ENCODE data around the gene VPS26B. TPM values are rescaled to one million over a fixed set of nuclear protein-coding genes. Genes with fewer than 3 reads are reported as not detected.
A peak's percentile ranks its signal among the peaks of the same experiment; 100 is the strongest.

VPS26B gene
- total RNA-seq, 1 experiment from 2014 or later: 33.1 TPM

DNA sequence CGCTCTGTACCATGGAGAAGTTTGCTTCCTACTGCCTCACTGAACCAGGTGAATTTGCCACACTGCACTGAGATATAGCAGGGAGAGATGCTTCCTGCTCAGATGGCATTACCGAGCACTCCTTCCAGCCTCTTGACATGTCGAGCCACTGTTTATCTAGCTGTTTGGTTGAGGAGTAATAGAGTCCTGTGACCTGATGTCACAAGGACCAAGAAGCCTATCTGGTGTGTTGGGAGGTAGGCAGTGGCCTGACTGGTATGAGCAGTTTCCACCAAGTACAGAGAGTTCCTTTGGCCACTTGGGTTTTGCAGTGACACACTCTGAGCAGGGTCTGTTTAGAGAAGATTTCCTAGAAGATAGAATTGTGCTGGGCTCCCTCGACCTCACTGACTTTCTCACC, 34.1 kb downstream of the VPS26B start:
- Mint-ChIP-seq H3K4me3 (ENCODE audit: low read depth, unreplicated experiment) (no peak overlapping the region), H3K4me1 (ENCODE audit: low read depth, unreplicated experiment) (no peaks in the 10 kb centered on the region), H3K27ac (ENCODE audit: unreplicated experiment) (no peak overlapping the region), H3K9me3 (ENCODE audit: low read depth, unreplicated experiment) (no peaks in the 10 kb centered on the region), H3K27me3 (ENCODE audit: unreplicated experiment) (no peaks in the 10 kb centered on the region), H3K36me3 (ENCODE audit: insufficient read depth, unreplicated experiment) (peaks cover 9% of the 10 kb centered on the region)
- TF ChIP-seq, protein P1, sequence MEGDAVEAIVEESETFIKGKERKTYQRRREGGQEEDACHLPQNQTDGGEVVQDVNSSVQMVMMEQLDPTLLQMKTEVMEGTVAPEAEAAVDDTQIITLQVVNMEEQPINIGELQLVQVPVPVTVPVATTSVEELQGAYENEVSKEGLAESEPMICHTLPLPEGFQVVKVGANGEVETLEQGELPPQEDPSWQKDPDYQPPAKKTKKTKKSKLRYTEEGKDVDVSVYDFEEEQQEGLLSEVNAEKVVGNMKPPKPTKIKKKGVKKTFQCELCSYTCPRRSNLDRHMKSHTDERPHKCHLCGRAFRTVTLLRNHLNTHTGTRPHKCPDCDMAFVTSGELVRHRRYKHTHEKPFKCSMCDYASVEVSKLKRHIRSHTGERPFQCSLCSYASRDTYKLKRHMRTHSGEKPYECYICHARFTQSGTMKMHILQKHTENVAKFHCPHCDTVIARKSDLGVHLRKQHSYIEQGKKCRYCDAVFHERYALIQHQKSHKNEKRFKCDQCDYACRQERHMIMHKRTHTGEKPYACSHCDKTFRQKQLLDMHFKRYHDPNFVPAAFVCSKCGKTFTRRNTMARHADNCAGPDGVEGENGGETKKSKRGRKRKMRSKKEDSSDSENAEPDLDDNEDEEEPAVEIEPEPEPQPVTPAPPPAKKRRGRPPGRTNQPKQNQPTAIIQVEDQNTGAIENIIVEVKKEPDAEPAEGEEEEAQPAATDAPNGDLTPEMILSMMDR (IDR thresholded peaks at IDR 0.05; ENCODE audit: unreplicated experiment): no peak
- intact Hi-C loops (cut with micrococcal nuclease; ENCODE audit: unreplicated experiment): no loop called here
- no TSS peak for BruUV-seq (replicated peaks)
- CTCF ChIA-PET: no interaction called here
- DNase-seq: no peak

DNA sequence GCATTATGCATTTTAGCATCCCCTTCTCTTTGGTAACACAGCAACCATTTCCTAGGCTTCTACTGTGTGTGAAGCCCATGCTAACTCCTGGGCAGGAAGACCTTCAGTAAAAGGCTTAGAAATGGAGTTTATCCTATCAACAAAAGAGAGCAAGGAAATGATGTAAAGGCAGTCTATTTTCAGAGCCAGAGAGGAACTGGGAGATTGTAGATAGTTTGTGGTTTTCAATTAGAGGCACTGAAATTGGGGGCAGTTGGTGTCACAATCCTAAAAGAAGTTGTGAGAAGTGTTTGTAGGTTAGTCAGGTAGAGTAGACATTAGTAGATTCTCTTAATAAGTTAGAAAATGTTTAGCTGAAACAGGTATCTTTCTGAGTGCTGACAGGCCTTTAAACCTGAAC, 36.0 kb downstream of the VPS26B start:
- Mint-ChIP-seq H3K9me3 (ENCODE audit: low read depth, unreplicated experiment) (no peaks in the 10 kb centered on the region), H3K36me3 (ENCODE audit: insufficient read depth, unreplicated experiment) (no peaks in the 10 kb centered on the region), H3K27ac (ENCODE audit: unreplicated experiment) (no peak overlapping the region), H3K4me1 (ENCODE audit: low read depth, unreplicated experiment) (no peaks in the 10 kb centered on the region), H3K27me3 (ENCODE audit: unreplicated experiment) (no peaks in the 10 kb centered on the region), H3K4me3 (ENCODE audit: low read depth, unreplicated experiment) (no peak overlapping the region)
- TF ChIP-seq, protein P1 (IDR thresholded peaks at IDR 0.05; ENCODE audit: unreplicated experiment): no peak
- CTCF ChIA-PET: no interaction called here
- intact Hi-C loops (cut with micrococcal nuclease; ENCODE audit: unreplicated experiment): loop anchor here (10.0 kb wide), 1 partner anchor 314 kb away; no protein-coding TSS in a partner anchor
- no TSS peak for BruUV-seq (replicated peaks)
- no peak for DNase-seq

DNA sequence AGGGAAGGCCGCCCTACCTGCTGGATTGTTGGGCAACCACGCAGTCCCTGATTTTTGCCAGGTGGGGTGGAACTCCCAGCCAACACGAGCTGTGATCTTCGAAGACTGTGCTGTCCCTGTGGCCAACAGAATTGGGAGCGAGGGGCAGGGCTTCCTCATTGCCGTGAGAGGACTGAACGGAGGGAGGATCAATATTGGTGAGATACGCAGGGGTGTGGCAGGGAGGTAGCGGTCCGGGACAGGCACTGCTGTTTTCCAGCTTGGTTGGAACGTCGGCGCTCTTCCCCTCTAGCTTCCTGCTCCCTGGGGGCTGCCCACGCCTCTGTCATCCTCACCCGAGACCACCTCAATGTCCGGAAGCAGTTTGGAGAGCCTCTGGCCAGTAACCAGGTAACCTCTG, 36.5 kb downstream of the VPS26B start:
- H3K9me3 Mint-ChIP-seq (ENCODE audit: low read depth, unreplicated experiment): no peaks in the 10 kb centered on the region
- TF ChIP-seq, protein P1 (IDR thresholded peaks at IDR 0.05; ENCODE audit: unreplicated experiment): no peak
- BruUV-seq (replicated peaks): no TSS peak
- intact Hi-C loops (cut with micrococcal nuclease; ENCODE audit: unreplicated experiment): loop anchor here (10.0 kb wide), 1 partner anchor 314 kb away; no protein-coding TSS in a partner anchor
- H3K4me3 Mint-ChIP-seq (ENCODE audit: low read depth, unreplicated experiment): no peak overlapping the region
- H3K4me1 Mint-ChIP-seq (ENCODE audit: low read depth, unreplicated experiment): peaks cover under 1% of the 10 kb centered on the region
- no peak overlapping the region for H3K27ac Mint-ChIP-seq (ENCODE audit: unreplicated experiment)
- DNase-seq: no peak
- CTCF ChIA-PET: no interaction called here
- no peaks in the 10 kb centered on the region for H3K27me3 Mint-ChIP-seq (ENCODE audit: unreplicated experiment)
- H3K36me3 Mint-ChIP-seq (ENCODE audit: insufficient read depth, unreplicated experiment): no peaks in the 10 kb centered on the region

DNA sequence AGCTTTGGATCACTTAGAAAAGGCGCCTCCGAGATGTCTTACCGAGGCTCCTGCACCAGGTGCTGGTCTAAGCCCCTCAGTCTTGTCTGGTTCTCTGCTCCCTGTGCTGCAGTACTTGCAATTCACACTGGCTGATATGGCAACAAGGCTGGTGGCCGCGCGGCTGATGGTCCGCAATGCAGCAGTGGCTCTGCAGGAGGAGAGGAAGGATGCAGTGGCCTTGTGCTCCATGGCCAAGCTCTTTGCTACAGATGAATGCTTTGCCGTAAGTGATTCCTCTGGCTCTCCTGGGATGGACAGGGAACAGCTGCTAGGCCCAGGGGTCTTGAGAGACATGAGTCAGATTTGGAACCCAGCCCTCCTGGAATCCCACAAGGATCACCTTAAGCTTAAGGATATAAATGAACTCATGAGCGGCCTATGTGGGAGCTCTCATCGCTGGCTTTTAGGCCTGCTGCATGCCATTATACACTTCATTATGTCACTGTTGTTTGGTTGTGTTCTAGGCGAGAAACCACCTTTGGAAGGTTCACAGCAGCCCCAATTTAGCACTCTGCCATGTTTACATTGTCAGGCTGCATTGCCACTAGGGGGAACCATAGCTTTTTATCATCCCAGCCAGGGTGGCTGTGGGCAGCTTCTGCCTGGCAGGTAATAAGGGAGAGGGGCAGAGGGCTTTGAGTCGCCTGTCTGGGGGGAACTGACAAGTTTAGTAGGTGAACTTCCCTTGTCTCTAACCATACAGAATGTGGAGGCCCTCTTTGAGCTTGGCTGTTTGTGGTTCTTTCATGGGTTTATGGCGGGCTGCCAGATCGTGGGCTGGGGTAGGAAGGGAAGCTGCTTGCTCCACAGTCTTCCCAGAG, 37.4 kb downstream of the VPS26B start:
- peak; percentile 57 for DNase-seq
- no peak overlapping the region for H3K4me3 Mint-ChIP-seq (ENCODE audit: low read depth, unreplicated experiment)
- TF ChIP-seq, protein P1 (IDR thresholded peaks at IDR 0.05; ENCODE audit: unreplicated experiment): peak; percentile 47
- no TSS peak for BruUV-seq (replicated peaks)
- peaks cover 10% of the 10 kb centered on the region for H3K4me1 Mint-ChIP-seq (ENCODE audit: low read depth, unreplicated experiment)
- no peaks in the 10 kb centered on the region for H3K9me3 Mint-ChIP-seq (ENCODE audit: low read depth, unreplicated experiment)
- H3K36me3 Mint-ChIP-seq (ENCODE audit: insufficient read depth, unreplicated experiment): no peaks in the 10 kb centered on the region
- CTCF ChIA-PET: interaction anchor here (0.8 to 1.2 kb wide), 3 partner anchors 8 to 318 kb away, joined by 3 to 4 read pairs (median 3); partner anchors contain the start of gene ACAD8
- H3K27ac Mint-ChIP-seq (ENCODE audit: unreplicated experiment): no peak overlapping the region
- H3K27me3 Mint-ChIP-seq (ENCODE audit: unreplicated experiment): no peaks in the 10 kb centered on the region
- intact Hi-C loops (cut with micrococcal nuclease; ENCODE audit: unreplicated experiment): loop anchor here (10.0 kb wide), 1 partner anchor 313 kb away; no protein-coding TSS in a partner anchor

Data from Calu3 (cell line).